Measurements from ENCODE around the gene NRXN2. TPM values are rescaled to one million over a fixed set of nuclear protein-coding genes. Genes with fewer than 3 reads are reported as not detected.
A peak's percentile ranks its signal among the peaks of the same experiment; 100 is the strongest.

The NRXN2 gene
- total RNA-seq, 1 donor from 2014 or later = 0.14 TPM

- no peak overlapping the region for H3K4me2 ChIP-seq (ENCODE audit: low read length)
- Mint-ChIP-seq H3K27ac (ENCODE audit: unreplicated experiment) (peak overlapping the region; percentile 66), H3K4me1 (ENCODE audit: low read depth, unreplicated experiment) (peaks cover 31% of the 10 kb centered on the region), H3K27me3 (ENCODE audit: low read depth, unreplicated experiment) (peaks cover 4% of the 10 kb centered on the region), H3K9me3 (ENCODE audit: unreplicated experiment) (no peaks in the 10 kb centered on the region), H3K4me3 (ENCODE audit: unreplicated experiment) (no peak overlapping the region), H3K36me3 (ENCODE audit: low read depth, unreplicated experiment) (peaks cover 11% of the 10 kb centered on the region)
- H3K79me2 ChIP-seq (ENCODE audit: insufficient read depth, low read length) = no peaks in the 10 kb centered on the region
- H3K4me1 ChIP-seq (ENCODE audit: insufficient read depth, low read length) = peaks cover 17% of the 10 kb centered on the region
- peaks cover 12% of the 10 kb centered on the region for H3K36me3 ChIP-seq (ENCODE audit: insufficient read depth, low read length)
- TF ChIP-seq CTCF (IDR thresholded peaks at IDR 0.05; ENCODE audit: insufficient read depth, low read depth, low read length) = no peak
- no peak for TF ChIP-seq EZH2 (IDR thresholded peaks at IDR 0.05; ENCODE audit: insufficient read depth, low read length)
- no peak overlapping the region for H2AFZ ChIP-seq (ENCODE audit: low read depth, low read length)
- no peak overlapping the region for H3K4me3 ChIP-seq (ENCODE audit: insufficient read depth, low read depth, low read length)
- no peak overlapping the region for H3K27ac ChIP-seq (ENCODE audit: low read depth, low read length)
- H3K9ac ChIP-seq (ENCODE audit: low read length) = no peak overlapping the region
- no peaks in the 10 kb centered on the region for H3K9me3 ChIP-seq (ENCODE audit: insufficient read depth, low read depth, low read length)
- no peak for FAIRE-seq
- H3K27me3 ChIP-seq (ENCODE audit: insufficient read depth, low read length) = no peaks in the 10 kb centered on the region
- peaks cover 38% of the 10 kb centered on the region for H4K20me1 ChIP-seq (ENCODE audit: insufficient read depth, low read length)
- DNase-seq (ENCODE audit: low read depth) = no peak
Observed at GRCh38 chr11:64759131-64759721, 36.2 kb upstream of the NRXN2 start.

GRCh38 chr11:64758330-64759079 lies 35.5 kb upstream of the NRXN2 start:
- Histone ChIP-seq H4K20me1 (ENCODE audit: insufficient read depth, low read length) (peaks cover 31% of the 10 kb centered on the region), H3K9me3 (ENCODE audit: insufficient read depth, low read depth, low read length) (no peaks in the 10 kb centered on the region), H3K36me3 (ENCODE audit: insufficient read depth, low read length) (peaks cover 8% of the 10 kb centered on the region), H3K27ac (ENCODE audit: low read depth, low read length) (no peak overlapping the region), H3K4me3 (ENCODE audit: insufficient read depth, low read depth, low read length) (no peak overlapping the region), H3K79me2 (ENCODE audit: insufficient read depth, low read length) (no peaks in the 10 kb centered on the region), H2AFZ (ENCODE audit: low read depth, low read length) (no peak overlapping the region), H3K4me1 (ENCODE audit: insufficient read depth, low read length) (peaks cover 10% of the 10 kb centered on the region), H3K27me3 (ENCODE audit: insufficient read depth, low read length) (no peaks in the 10 kb centered on the region), H3K9ac (ENCODE audit: low read length) (no peak overlapping the region), H3K4me2 (ENCODE audit: low read length) (no peak overlapping the region)
- Mint-ChIP-seq H3K27me3 (ENCODE audit: low read depth, unreplicated experiment) (peaks cover 4% of the 10 kb centered on the region), H3K9me3 (ENCODE audit: unreplicated experiment) (no peaks in the 10 kb centered on the region), H3K27ac (ENCODE audit: unreplicated experiment) (no peak overlapping the region), H3K4me1 (ENCODE audit: low read depth, unreplicated experiment) (peaks cover 25% of the 10 kb centered on the region), H3K36me3 (ENCODE audit: low read depth, unreplicated experiment) (peaks cover 11% of the 10 kb centered on the region), H3K4me3 (ENCODE audit: unreplicated experiment) (no peak overlapping the region)
- FAIRE-seq (no peak), DNase-seq (ENCODE audit: low read depth) (no peak)
- TF ChIP-seq CTCF (IDR thresholded peaks at IDR 0.05; ENCODE audit: insufficient read depth, low read depth, low read length) (no peak), EZH2 (IDR thresholded peaks at IDR 0.05; ENCODE audit: insufficient read depth, low read length) (no peak)

Data from astrocyte (in vitro differentiated cells and primary cell).